Measurements from ENCODE around the gene RAD51B. TPM values are rescaled to one million over a fixed set of nuclear protein-coding genes. Genes with fewer than 3 reads are reported as not detected.

The RAD51B gene
- total and polyA plus RNA-seq, 9 of the 15 experiments (the other 6 are each of a cell fraction or from before 2014, with no cell fraction given), result 8.5 to 17.3 (median 11.3) TPM

DNA sequence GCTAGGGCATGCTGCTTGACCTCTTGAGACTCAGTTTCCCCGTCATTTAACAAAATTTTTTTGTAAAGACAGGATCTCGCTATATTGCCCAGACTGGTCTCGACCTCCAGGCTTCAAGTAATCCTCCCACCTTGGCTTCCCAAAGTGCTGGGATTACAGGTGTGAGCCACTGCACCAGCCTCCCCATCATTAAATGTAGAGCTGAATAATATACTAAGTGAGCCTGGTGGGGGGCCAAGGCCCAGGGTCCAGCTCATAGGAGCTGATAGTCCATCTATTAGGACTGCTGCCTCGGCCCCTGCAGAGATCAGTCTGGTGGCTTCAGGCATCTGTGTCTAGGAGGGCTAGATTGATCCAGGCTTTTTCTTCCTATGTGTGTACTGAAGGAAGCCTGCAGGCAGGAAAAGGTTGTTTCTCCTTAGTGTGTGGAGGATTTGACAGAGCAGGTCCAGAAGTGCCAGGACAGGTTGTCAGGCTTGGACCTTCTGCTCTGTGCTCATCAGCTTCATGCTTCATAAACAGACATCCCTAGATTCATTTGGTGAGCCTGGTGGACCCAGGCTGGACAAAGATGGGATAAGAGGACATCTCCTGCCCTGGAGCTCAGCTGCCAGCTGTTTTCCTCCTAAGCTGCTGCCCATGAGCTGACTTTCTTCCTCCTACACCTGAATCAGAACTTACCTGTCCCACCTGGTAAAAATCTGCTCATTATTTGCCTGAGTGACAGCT lies 837.9 kb downstream of the RAD51B start (continued):
- TF ChIP-seq, protein P1, sequence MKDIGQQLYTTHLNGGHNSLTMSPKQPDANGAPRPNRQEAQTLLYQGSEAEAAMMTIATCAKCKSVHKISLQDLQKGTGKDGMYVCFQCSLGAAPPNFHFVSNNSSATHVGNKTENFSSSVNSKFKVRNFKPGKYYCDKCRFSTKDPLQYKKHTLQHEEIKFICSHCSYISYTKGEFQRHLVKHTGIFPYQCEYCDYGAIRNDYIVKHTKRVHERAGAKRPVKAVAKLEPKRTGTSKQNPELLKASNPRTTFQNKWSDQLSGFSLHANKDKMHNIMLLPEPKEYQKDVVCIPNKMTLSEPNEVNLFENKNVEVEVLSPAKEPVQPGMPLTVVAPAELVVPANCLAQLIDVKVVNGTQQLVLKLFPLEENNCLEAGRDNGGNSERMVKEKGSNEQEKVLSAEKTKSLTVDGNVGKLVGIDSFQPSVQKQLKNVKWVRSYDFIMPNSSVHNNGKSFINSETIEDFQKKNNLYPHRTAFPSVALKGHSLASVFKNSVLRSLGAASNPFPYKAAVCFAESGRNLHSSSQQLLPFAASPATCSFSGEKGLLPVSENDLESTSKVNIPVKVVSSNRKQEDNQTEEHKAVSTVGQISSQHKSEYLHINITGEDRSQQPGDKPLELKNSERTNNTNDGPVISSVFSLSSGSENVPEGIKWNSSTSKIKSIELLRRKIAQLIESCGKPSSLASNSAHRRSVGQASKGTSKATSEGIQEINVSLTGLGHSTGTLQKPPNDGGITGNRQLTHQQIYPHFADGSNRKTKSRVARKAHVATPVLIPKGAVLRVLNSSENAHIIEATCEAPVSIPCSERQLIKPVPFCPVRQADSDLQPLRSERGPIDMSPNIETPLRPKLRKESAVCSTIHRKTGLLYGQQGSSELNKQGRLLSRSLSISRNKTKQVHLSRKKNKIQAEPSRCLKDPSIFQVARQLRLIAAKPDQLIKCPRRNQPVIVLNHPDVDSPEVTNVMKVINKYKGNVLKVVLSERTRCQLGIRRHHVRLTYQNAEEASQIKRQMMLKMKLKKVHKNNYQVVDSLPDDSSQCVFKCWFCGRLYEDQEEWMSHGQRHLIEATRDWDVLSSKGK (CRISPR knock-in tag; IDR thresholded peaks at IDR 0.05), result no peak
- TF ChIP-seq ARID3A (IDR thresholded peaks at IDR 0.05; ENCODE audit: borderline replicate concordance, low read depth, low read length) (no peak), TAF1 (IDR thresholded peaks at IDR 0.05; ENCODE audit: control insufficient read depth, extremely low read depth, insufficient read depth, low read length, severe bottlenecking) (no peak), SRF (CRISPR knock-in tag; IDR thresholded peaks at IDR 0.05) (no peak), HOMEZ (CRISPR knock-in tag; IDR thresholded peaks at IDR 0.05) (no peak), SRSF1 (IDR thresholded peaks at IDR 0.05; ENCODE audit: low read depth, low read length) (no peak)
- TF ChIP-seq, protein P2, sequence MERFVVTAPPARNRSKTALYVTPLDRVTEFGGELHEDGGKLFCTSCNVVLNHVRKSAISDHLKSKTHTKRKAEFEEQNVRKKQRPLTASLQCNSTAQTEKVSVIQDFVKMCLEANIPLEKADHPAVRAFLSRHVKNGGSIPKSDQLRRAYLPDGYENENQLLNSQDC (CRISPR knock-in tag; IDR thresholded peaks at IDR 0.05), result no peak

Measured in K562 (cell line).